Nephron (organoid): ENCODE measurements around the gene PRRC2B.

ENCODE experiments used
- H3K27ac Mint-ChIP-seq, 3 experiments: 2 replicates each; pipeline ENCODE4 v1.8.0; 2020; ENCODE audit warnings: mixed read lengths in 3 of 3, mild to moderate bottlenecking in 2 of 3, moderate library complexity in 1 of 3
- H3K27me3 Mint-ChIP-seq: 2 replicates; pipeline ENCODE4 v1.8.0; 2021; ENCODE audit warnings: low read depth, mild to moderate bottlenecking, moderate library complexity, mixed read lengths
- H3K36me3 Mint-ChIP-seq: 2 replicates; pipeline ENCODE4 v1.8.0; 2020; ENCODE audit warnings: low read depth, mixed read lengths
- H3K4me1 Mint-ChIP-seq: 2 replicates; pipeline ENCODE4 v1.8.0; 2020; ENCODE audit warnings: mixed read lengths
- H3K4me3 Mint-ChIP-seq, 3 experiments: 2 replicates each; pipeline ENCODE4 v1.8.0; 2020; ENCODE audit warnings: mild to moderate bottlenecking in 3 of 3, mixed read lengths in 3 of 3, moderate library complexity in 2 of 3
- H3K9me3 Mint-ChIP-seq: 2 replicates; pipeline ENCODE4 v1.8.0; 2020; ENCODE audit warnings: mixed read lengths
- TF ChIP-seq, protein P1 (sequence below), 3 experiments: fragments of 200-600 bp; sonication (generic); IDR thresholded peaks; one replicate each; pipeline ENCODE4 v1.5.0; 2021; ENCODE audit warnings: antibody characterized with exemption in 3 of 3; ENCODE audit not compliant: unreplicated experiment in 3 of 3

Gene PRRC2B

GRCh38 chr9:131399972-131400371, 6.1 kb downstream of the PRRC2B start:
- Mint-ChIP-seq H3K36me3 (peaks cover 13% of the 10 kb centered on the region), H3K27ac (peak overlapping the region; percentile 74 to 84 (median 81)), H3K4me1 (peaks cover 81% of the 10 kb centered on the region), H3K9me3 (no peaks in the 10 kb centered on the region), H3K27me3 (no peaks in the 10 kb centered on the region), H3K4me3 (peak overlapping the region; percentile 10 to 24 (median 15))
- TF ChIP-seq, protein P1, sequence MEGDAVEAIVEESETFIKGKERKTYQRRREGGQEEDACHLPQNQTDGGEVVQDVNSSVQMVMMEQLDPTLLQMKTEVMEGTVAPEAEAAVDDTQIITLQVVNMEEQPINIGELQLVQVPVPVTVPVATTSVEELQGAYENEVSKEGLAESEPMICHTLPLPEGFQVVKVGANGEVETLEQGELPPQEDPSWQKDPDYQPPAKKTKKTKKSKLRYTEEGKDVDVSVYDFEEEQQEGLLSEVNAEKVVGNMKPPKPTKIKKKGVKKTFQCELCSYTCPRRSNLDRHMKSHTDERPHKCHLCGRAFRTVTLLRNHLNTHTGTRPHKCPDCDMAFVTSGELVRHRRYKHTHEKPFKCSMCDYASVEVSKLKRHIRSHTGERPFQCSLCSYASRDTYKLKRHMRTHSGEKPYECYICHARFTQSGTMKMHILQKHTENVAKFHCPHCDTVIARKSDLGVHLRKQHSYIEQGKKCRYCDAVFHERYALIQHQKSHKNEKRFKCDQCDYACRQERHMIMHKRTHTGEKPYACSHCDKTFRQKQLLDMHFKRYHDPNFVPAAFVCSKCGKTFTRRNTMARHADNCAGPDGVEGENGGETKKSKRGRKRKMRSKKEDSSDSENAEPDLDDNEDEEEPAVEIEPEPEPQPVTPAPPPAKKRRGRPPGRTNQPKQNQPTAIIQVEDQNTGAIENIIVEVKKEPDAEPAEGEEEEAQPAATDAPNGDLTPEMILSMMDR (IDR thresholded peaks at IDR 0.05; ENCODE audit: unreplicated experiment in 3 of 3): no peak

DNA sequence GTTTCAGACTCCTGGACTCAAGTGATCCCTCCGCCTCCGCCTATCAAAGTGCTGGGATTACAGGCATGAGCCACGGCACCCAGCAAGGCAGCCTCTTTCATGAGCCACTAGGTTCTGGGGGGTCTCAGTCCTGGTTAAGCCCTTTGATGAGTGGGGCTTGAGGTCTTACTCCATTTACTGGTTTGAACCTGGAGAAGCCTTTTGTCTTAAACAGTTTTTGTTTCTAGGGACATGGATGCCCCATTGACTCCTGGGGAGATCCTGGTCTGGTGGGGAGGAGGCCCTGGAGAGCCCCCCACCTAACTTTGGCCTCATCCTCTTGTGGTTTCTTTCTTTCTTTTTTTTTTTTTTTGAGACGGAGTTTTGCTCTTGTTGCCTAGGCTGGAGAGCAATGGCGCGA, 6.7 kb downstream of the PRRC2B start:
- TF ChIP-seq, protein P1 (IDR thresholded peaks at IDR 0.05; ENCODE audit: unreplicated experiment in 3 of 3): no peak
- Mint-ChIP-seq H3K27ac (peak overlapping the region; percentile 10 to 37 (median 35)), H3K4me1 (peaks cover 81% of the 10 kb centered on the region), H3K36me3 (peaks cover 13% of the 10 kb centered on the region), H3K4me3 (no peak overlapping the region), H3K27me3 (no peaks in the 10 kb centered on the region), H3K9me3 (no peaks in the 10 kb centered on the region)

GRCh38 chr9:131402073-131402472, 8.2 kb downstream of the PRRC2B start:
- peak overlapping the region; percentile 2 to 59 (median 31) for H3K4me3 Mint-ChIP-seq
- H3K27me3 Mint-ChIP-seq: no peaks in the 10 kb centered on the region
- TF ChIP-seq, protein P1 (IDR thresholded peaks at IDR 0.05; ENCODE audit: unreplicated experiment in 3 of 3): no peak
- H3K9me3 Mint-ChIP-seq: no peaks in the 10 kb centered on the region
- peaks cover 13% of the 10 kb centered on the region for H3K36me3 Mint-ChIP-seq
- H3K4me1 Mint-ChIP-seq: peaks cover 83% of the 10 kb centered on the region
- peak overlapping the region; percentile 83 to 91 (median 84) for H3K27ac Mint-ChIP-seq

DNA sequence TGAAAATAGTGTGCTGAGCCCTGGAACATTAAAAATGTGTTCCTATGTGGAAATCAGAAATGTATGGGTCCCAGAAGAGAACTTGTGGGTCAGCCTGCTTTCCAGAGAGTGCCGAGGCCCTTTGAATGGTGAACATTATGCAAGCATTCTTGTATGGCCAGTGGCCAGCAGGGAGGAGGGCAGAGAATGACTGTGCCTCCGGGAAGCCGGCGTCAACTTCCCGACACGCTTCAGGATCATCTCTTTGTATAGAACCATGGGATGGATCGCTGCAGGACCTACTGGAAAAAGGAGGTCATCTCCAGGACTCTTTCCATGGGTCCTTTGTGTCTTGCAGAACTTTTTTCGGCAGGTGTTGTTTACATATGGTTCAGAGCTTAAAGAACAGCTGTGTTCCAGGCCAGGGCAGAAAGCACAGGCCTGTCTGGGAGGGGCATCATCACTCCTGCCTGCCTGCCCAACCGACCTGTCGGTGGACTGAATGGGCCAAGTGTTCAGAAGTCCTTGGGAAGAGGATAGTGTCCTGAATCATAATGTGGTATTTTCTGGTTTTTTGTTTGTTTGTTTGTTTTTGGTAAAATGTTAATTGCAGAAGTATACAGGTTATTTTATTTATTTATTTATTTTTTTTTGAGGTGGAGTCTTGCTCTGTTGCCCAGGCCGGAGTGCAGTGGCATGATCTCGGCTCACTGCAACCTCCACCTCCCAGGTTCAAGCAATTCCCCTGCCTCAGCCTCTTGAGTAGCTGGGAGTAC, 9.0 kb downstream of the PRRC2B start:
- H3K4me1 Mint-ChIP-seq: peaks cover 83% of the 10 kb centered on the region
- peak overlapping the region; percentile 31 to 60 (median 59) for H3K4me3 Mint-ChIP-seq
- TF ChIP-seq, protein P1 (IDR thresholded peaks at IDR 0.05; ENCODE audit: unreplicated experiment in 3 of 3): no peak
- H3K9me3 Mint-ChIP-seq: no peaks in the 10 kb centered on the region
- H3K27me3 Mint-ChIP-seq: no peaks in the 10 kb centered on the region
- H3K27ac Mint-ChIP-seq: peak overlapping the region; percentile 83 to 91 (median 84)
- H3K36me3 Mint-ChIP-seq: peaks cover 13% of the 10 kb centered on the region

DNA sequence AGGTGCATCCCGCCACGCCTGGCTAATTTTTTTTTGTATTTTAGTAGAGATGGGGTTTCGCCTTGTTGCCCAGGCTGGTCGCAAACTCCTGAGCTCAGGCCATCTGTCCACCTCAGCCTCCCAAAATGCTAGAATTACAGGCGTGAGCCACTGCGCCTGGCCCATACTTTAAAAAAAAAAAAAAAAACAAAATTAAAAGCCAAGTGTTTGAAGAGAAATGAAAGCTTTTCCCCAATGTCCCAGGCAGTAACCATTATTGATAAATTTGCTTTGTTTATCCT, 9.5 kb downstream of the PRRC2B start:
- no peaks in the 10 kb centered on the region for H3K27me3 Mint-ChIP-seq
- H3K36me3 Mint-ChIP-seq: peaks cover 13% of the 10 kb centered on the region
- TF ChIP-seq, protein P1 (IDR thresholded peaks at IDR 0.05; ENCODE audit: unreplicated experiment in 3 of 3): no peak
- peaks cover 83% of the 10 kb centered on the region for H3K4me1 Mint-ChIP-seq
- no peaks in the 10 kb centered on the region for H3K9me3 Mint-ChIP-seq
- H3K4me3 Mint-ChIP-seq: no peak overlapping the region
- H3K27ac Mint-ChIP-seq: no peak overlapping the region

GRCh38 chr9:131404581-131404980, 10.7 kb downstream of the PRRC2B start:
- TF ChIP-seq, protein P1 (IDR thresholded peaks at IDR 0.05; ENCODE audit: unreplicated experiment in 3 of 3): no peak

More at GRCh38 chr9:131404581-131404980, 10.7 kb downstream of the PRRC2B start:
- Mint-ChIP-seq H3K27ac (peak overlapping the region; percentile 68 to 79 (median 74)), H3K4me3 (peak overlapping the region; percentile 34 to 70 (median 40)), H3K36me3 (peaks cover 14% of the 10 kb centered on the region), H3K9me3 (no peaks in the 10 kb centered on the region), H3K4me1 (peaks cover 84% of the 10 kb centered on the region), H3K27me3 (no peaks in the 10 kb centered on the region)
